Vein endothelial cell (primary cell): Measurements from ENCODE around the gene PKIB. TPM values are rescaled to one million over a fixed set of nuclear protein-coding genes. Genes with fewer than 3 reads are reported as not detected.

Source experiments
- small RNA-seq: library from RNA; depleted of rRNA; stranded (forward); fragments of <200 nt; gene quantifications from one replicate; pipeline ENCODE3, GENCODE V24; 2012
- total RNA-seq: library from RNA; depleted of rRNA; stranded (reverse); fragments of >200 nt; gene quantifications from 2 replicates; pipeline ENCODE4 v1.2.3, GENCODE V29; 2012

PKIB gene
- total RNA-seq: 0.33 TPM in 1 of 2 replicates, not detected in the other

GRCh38 chr6:122609881-122610689 is at the start of gene PKIB:
Gene PKIB, plus strand, starts transcription at chr6:122610405. Its CDS starts 107,390 bp downstream, at chr6:122717795.

Small RNA genes within 50 kb of the gene (small RNA-seq; reads per million reads assigned to genes)
- gene RN7SL564P: not detected

Other genes starting within 250 kb of the PKIB start
- 12.4 and 14.1 TPM in 2 replicates for gene HSF2, start 210.8 kb upstream of the PKIB start, total RNA-seq
- 143 and 153 TPM in 2 replicates for gene SERINC1, start 138.6 kb upstream of the PKIB start, total RNA-seq
- not detected in 2 replicates for gene FABP7, start 169.3 kb downstream of the PKIB start, total RNA-seq
- 4.2 and 6.4 TPM in 2 replicates for gene SMPDL3A, start 178.9 kb downstream of the PKIB start, total RNA-seq